ENCODE data around the gene MBLAC1.
A peak's percentile ranks its signal among the peaks of the same experiment; 100 is the strongest.

MBLAC1 gene

GRCh38 chr7:100152937-100153666 lies 26.3 kb downstream of the MBLAC1 start:
- no peak overlapping the region for H3K4me3 ChIP-seq (ENCODE audit: low read length)
- H3K27me3 ChIP-seq (ENCODE audit: control insufficient read depth, insufficient read depth, low read length) = no peaks in the 10 kb centered on the region
- no peak overlapping the region for H3K9ac ChIP-seq (ENCODE audit: low read length)
- no peak overlapping the region for H3K27ac ChIP-seq (ENCODE audit: low read depth, low read length)
- peaks cover 7% of the 10 kb centered on the region for H3K4me1 ChIP-seq (ENCODE audit: control insufficient read depth, insufficient read depth, low read length)
- peaks cover 13% of the 10 kb centered on the region for H3K36me3 ChIP-seq (ENCODE audit: control insufficient read depth, insufficient read depth, low read length)

- Histone ChIP-seq H3K9ac (ENCODE audit: low read length) (no peak overlapping the region), H3K27me3 (ENCODE audit: control insufficient read depth, insufficient read depth, low read length) (no peaks in the 10 kb centered on the region), H3K36me3 (ENCODE audit: control insufficient read depth, insufficient read depth, low read length) (peaks cover 13% of the 10 kb centered on the region), H3K27ac (ENCODE audit: low read depth, low read length) (no peak overlapping the region), H3K4me1 (ENCODE audit: control insufficient read depth, insufficient read depth, low read length) (peaks cover 7% of the 10 kb centered on the region), H3K4me3 (ENCODE audit: low read length) (peak overlapping the region; percentile 23)
Observed at GRCh38 chr7:100153708-100154535, 27.2 kb downstream of the MBLAC1 start.

- Histone ChIP-seq H3K4me3 (ENCODE audit: low read length) (no peak overlapping the region), H3K9ac (ENCODE audit: low read length) (no peak overlapping the region), H3K27ac (ENCODE audit: low read depth, low read length) (no peak overlapping the region), H3K27me3 (ENCODE audit: control insufficient read depth, insufficient read depth, low read length) (no peaks in the 10 kb centered on the region), H3K4me1 (ENCODE audit: control insufficient read depth, insufficient read depth, low read length) (peaks cover 5% of the 10 kb centered on the region), H3K36me3 (ENCODE audit: control insufficient read depth, insufficient read depth, low read length) (peaks cover 13% of the 10 kb centered on the region)
Observed at GRCh38 chr7:100154651-100155491, 28.1 kb downstream of the MBLAC1 start.

GRCh38 chr7:100155553-100156317 lies 29.0 kb downstream of the MBLAC1 start:
- Histone ChIP-seq H3K27me3 (ENCODE audit: control insufficient read depth, insufficient read depth, low read length) (no peaks in the 10 kb centered on the region), H3K4me1 (ENCODE audit: control insufficient read depth, insufficient read depth, low read length) (peaks cover 5% of the 10 kb centered on the region), H3K36me3 (ENCODE audit: control insufficient read depth, insufficient read depth, low read length) (peaks cover 13% of the 10 kb centered on the region), H3K27ac (ENCODE audit: low read depth, low read length) (no peak overlapping the region), H3K4me3 (ENCODE audit: low read length) (no peak overlapping the region), H3K9ac (ENCODE audit: low read length) (no peak overlapping the region)

- no peak overlapping the region for H3K9ac ChIP-seq (ENCODE audit: low read length)
- H3K27ac ChIP-seq (ENCODE audit: low read depth, low read length) = no peak overlapping the region
- no peak overlapping the region for H3K4me3 ChIP-seq (ENCODE audit: low read length)
Observed at GRCh38 chr7:100156331-100157068, 29.7 kb downstream of the MBLAC1 start.

GRCh38 chr7:100157069-100157333 lies 30.2 kb downstream of the MBLAC1 start:
- Histone ChIP-seq H3K4me3 (ENCODE audit: low read length) (peak overlapping the region; percentile 77), H3K9ac (ENCODE audit: low read length) (no peak overlapping the region), H3K27me3 (ENCODE audit: control insufficient read depth, insufficient read depth, low read length) (no peaks in the 10 kb centered on the region), H3K36me3 (ENCODE audit: control insufficient read depth, insufficient read depth, low read length) (peaks cover 13% of the 10 kb centered on the region), H3K4me1 (ENCODE audit: control insufficient read depth, insufficient read depth, low read length) (peaks cover 5% of the 10 kb centered on the region), H3K27ac (ENCODE audit: low read depth, low read length) (no peak overlapping the region)

More at GRCh38 chr7:100156331-100157068, 29.7 kb downstream of the MBLAC1 start:
- H3K36me3 ChIP-seq (ENCODE audit: control insufficient read depth, insufficient read depth, low read length) = peaks cover 13% of the 10 kb centered on the region
- H3K27me3 ChIP-seq (ENCODE audit: control insufficient read depth, insufficient read depth, low read length) = no peaks in the 10 kb centered on the region
- peaks cover 5% of the 10 kb centered on the region for H3K4me1 ChIP-seq (ENCODE audit: control insufficient read depth, insufficient read depth, low read length)

GRCh38 chr7:100157334-100158228 lies 30.8 kb downstream of the MBLAC1 start:
- H3K36me3 ChIP-seq (ENCODE audit: control insufficient read depth, insufficient read depth, low read length) = peaks cover 13% of the 10 kb centered on the region
- peak overlapping the region; percentile 77 for H3K4me3 ChIP-seq (ENCODE audit: low read length)
- H3K4me1 ChIP-seq (ENCODE audit: control insufficient read depth, insufficient read depth, low read length) = peaks cover 5% of the 10 kb centered on the region
- H3K27me3 ChIP-seq (ENCODE audit: control insufficient read depth, insufficient read depth, low read length) = no peaks in the 10 kb centered on the region
- H3K9ac ChIP-seq (ENCODE audit: low read length) = no peak overlapping the region
- H3K27ac ChIP-seq (ENCODE audit: low read depth, low read length) = no peak overlapping the region

GRCh38 chr7:100158229-100159098 lies 31.7 kb downstream of the MBLAC1 start, which contains the start of gene TRAPPC14:
TSS of gene TRAPPC14 (minus strand) at chr7:100158723. CDS start at chr7:100158499, 224 bp downstream.
- peak within 1 kb of the TSS; percentile 75 for H3K9ac ChIP-seq (ENCODE audit: low read length)
- no peaks in the 10 kb centered on the region for H3K27me3 ChIP-seq (ENCODE audit: control insufficient read depth, insufficient read depth, low read length)
- H3K4me3 ChIP-seq (ENCODE audit: low read length) = peak within 1 kb of the TSS; percentile 77
- H3K36me3 ChIP-seq (ENCODE audit: control insufficient read depth, insufficient read depth, low read length) = peaks cover 13% of the 10 kb centered on the region
- peaks cover 5% of the 10 kb centered on the region for H3K4me1 ChIP-seq (ENCODE audit: control insufficient read depth, insufficient read depth, low read length)
- H3K27ac ChIP-seq (ENCODE audit: low read depth, low read length) = peak within 1 kb of the TSS; percentile 72

GRCh38 chr7:100159099-100159623 lies 32.4 kb downstream of the MBLAC1 start:
- H3K9ac ChIP-seq (ENCODE audit: low read length) = no peak overlapping the region
- H3K36me3 ChIP-seq (ENCODE audit: control insufficient read depth, insufficient read depth, low read length) = peaks cover 7% of the 10 kb centered on the region
- H3K4me3 ChIP-seq (ENCODE audit: low read length) = peak overlapping the region; percentile 77
- no peaks in the 10 kb centered on the region for H3K27me3 ChIP-seq (ENCODE audit: control insufficient read depth, insufficient read depth, low read length)
- H3K4me1 ChIP-seq (ENCODE audit: control insufficient read depth, insufficient read depth, low read length) = peaks cover 5% of the 10 kb centered on the region
- H3K27ac ChIP-seq (ENCODE audit: low read depth, low read length) = peak overlapping the region; percentile 72

GRCh38 chr7:100160067-100160466 lies 33.3 kb downstream of the MBLAC1 start:
- Histone ChIP-seq H3K36me3 (ENCODE audit: control insufficient read depth, insufficient read depth, low read length) (peaks cover 7% of the 10 kb centered on the region), H3K9ac (ENCODE audit: low read length) (no peak overlapping the region), H3K27ac (ENCODE audit: low read depth, low read length) (no peak overlapping the region), H3K27me3 (ENCODE audit: control insufficient read depth, insufficient read depth, low read length) (no peaks in the 10 kb centered on the region), H3K4me3 (ENCODE audit: low read length) (no peak overlapping the region), H3K4me1 (ENCODE audit: control insufficient read depth, insufficient read depth, low read length) (peaks cover 5% of the 10 kb centered on the region)

Measured in rectal smooth muscle tissue (tissue), 1 donor.